ENCODE data around the gene NKX6-2.
"Not testable (repeated sequence)": the region's sequence is repeated elsewhere in the genome, so short reads cannot be mapped to it uniquely, and the experiment has no call there.

Gene NKX6-2

GRCh38 chr10:132780356-132780755 lies 5.6 kb downstream of the NKX6-2 start:
- no peak for DNase-seq (ENCODE audit: low read depth)

- no peak for DNase-seq (ENCODE audit: low read depth)
Measured at GRCh38 chr10:132779549-132780294, 6.2 kb downstream of the NKX6-2 start.

GRCh38 chr10:132777441-132777840 lies 8.5 kb downstream of the NKX6-2 start:
- DNase-seq (ENCODE audit: low read depth), result no peak

- DNase-seq (ENCODE audit: low read depth), result no peak
Measured at GRCh38 chr10:132776821-132777220, 9.1 kb downstream of the NKX6-2 start.

GRCh38 chr10:132776186-132776585 lies 9.8 kb downstream of the NKX6-2 start:
- DNase-seq (ENCODE audit: low read depth), result no peak

- no peak for DNase-seq (ENCODE audit: low read depth)
Measured at GRCh38 chr10:132774902-132775863, 10.8 kb downstream of the NKX6-2 start.

- DNase-seq (ENCODE audit: low read depth), result no peak
Measured at GRCh38 chr10:132774181-132774901, 11.6 kb downstream of the NKX6-2 start.

- not testable (repeated sequence) for DNase-seq (ENCODE audit: low read depth)
Measured at GRCh38 chr10:132772816-132773215, 13.1 kb downstream of the NKX6-2 start.

GRCh38 chr10:132770061-132771021 lies 15.6 kb downstream of the NKX6-2 start:
- no peak for DNase-seq (ENCODE audit: low read depth)

- no peak for DNase-seq (ENCODE audit: low read depth)
Measured at GRCh38 chr10:132768346-132769248, 17.4 kb downstream of the NKX6-2 start.

GRCh38 chr10:132766291-132766690 lies 19.7 kb downstream of the NKX6-2 start:
- no peak for DNase-seq (ENCODE audit: low read depth)

- DNase-seq (ENCODE audit: low read depth), result no peak
Measured at GRCh38 chr10:132765435-132765834, 20.5 kb downstream of the NKX6-2 start.

- no peak for DNase-seq (ENCODE audit: low read depth)
Measured at GRCh38 chr10:132764108-132764507, 21.8 kb downstream of the NKX6-2 start.

- DNase-seq (ENCODE audit: low read depth), result no peak
Measured at GRCh38 chr10:132763545-132763944, 22.4 kb downstream of the NKX6-2 start.

- DNase-seq (ENCODE audit: low read depth), result no peak
Measured at GRCh38 chr10:132762267-132762666, 23.7 kb downstream of the NKX6-2 start.

GRCh38 chr10:132761395-132762060 lies 24.4 kb downstream of the NKX6-2 start:
- DNase-seq (ENCODE audit: low read depth), result no peak

- DNase-seq (ENCODE audit: low read depth), result no peak
Measured at GRCh38 chr10:132758865-132759264, 27.1 kb downstream of the NKX6-2 start.

GRCh38 chr10:132757171-132757570 lies 28.8 kb downstream of the NKX6-2 start:
- DNase-seq (ENCODE audit: low read depth), result no peak

GRCh38 chr10:132756591-132756990 lies 29.4 kb downstream of the NKX6-2 start:
- DNase-seq (ENCODE audit: low read depth), result no peak
